Measurements from ENCODE around the gene RAF1. TPM values are rescaled to one million over a fixed set of nuclear protein-coding genes. Genes with fewer than 3 reads are reported as not detected.

Gene RAF1
- total and polyA plus RNA-seq, 9 of the 15 experiments (the other 6 are each of a cell fraction or from before 2014, with no cell fraction given): 28.0 to 183 (median 85.6) TPM

GRCh38 chr3:12586403-12586802 lies 77.5 kb downstream of the RAF1 start:
- Histone ChIP-seq H3K4me1 (replicated peaks in 1 of 2; ENCODE audit: control insufficient read depth in 2 of 2, insufficient read depth in 2 of 2, low read length in 2 of 2) (no peaks in the 10 kb centered on the region), H2AFZ (ENCODE audit: low read depth, low read length) (no peak overlapping the region), H3K9ac (ENCODE audit: insufficient read depth in 1 of 2, low read depth in 2 of 2, low read length in 2 of 2) (no peak overlapping the region), H3K27me3 (ENCODE audit: control insufficient read depth in 2 of 2, insufficient read depth in 2 of 2, low read length in 2 of 2) (no peaks in the 10 kb centered on the region), H3K9me1 (ENCODE audit: control insufficient read depth, insufficient read depth, low read length) (no peaks in the 10 kb centered on the region), H3K27ac (ENCODE audit: extremely low read depth, low read depth, low read length) (no peak overlapping the region), H3K36me3 (ENCODE audit: control insufficient read depth, insufficient read depth, low read length) (peaks cover 99% of the 10 kb centered on the region), H3K4me2 (ENCODE audit: insufficient read depth, low read length) (no peak overlapping the region), H4K20me1 (replicated peaks; ENCODE audit: control insufficient read depth, insufficient read depth, low read length) (peaks cover 19% of the 10 kb centered on the region; the same call in 1 of the 2 replicates), H3K79me2 (ENCODE audit: control insufficient read depth, insufficient read depth, low read length) (no peaks in the 10 kb centered on the region; the same call in 2 of the 3 replicates), H3K9me3 (replicated peaks; ENCODE audit: control insufficient read depth, insufficient read depth, low read depth, low read length) (no peaks in the 10 kb centered on the region), H3K4me3 (no peak overlapping the region)
- no peak for DNase-seq (ENCODE audit: extremely low read depth in 1 of 4, low spot score in 3 of 4)
- CTCF ChIA-PET (ENCODE audit: low intra/inter-chr PET ratio): no interaction called here
- 82% methylated on average over 3 of the region's 3 CpGs for WGBS (ENCODE audit: insufficient coverage, low coverage, missing lambda C conversion rate)
- FAIRE-seq: no peak
- BruUV-seq (replicated peaks): no TSS peak
- ATAC-seq: no peak
- no peak for TF ChIP-seq POLR2AphosphoS5 (IDR thresholded peaks at IDR 0.05; ENCODE audit: control insufficient read depth, insufficient read depth, low read depth, low read length)
- TF ChIP-seq HMGN3 (IDR thresholded peaks at IDR 0.05; ENCODE audit: borderline replicate concordance, extremely low read depth, insufficient read length, low read depth, low read length): no peak
- 0 out of 2 replicates have a peak, but pooled peaks have one; percentile 35 for TF ChIP-seq POLR2AphosphoS2 (IDR thresholded peaks at IDR 0.05; ENCODE audit: low read length)
- TF ChIP-seq HIVEP1 (CRISPR knock-in tag; IDR thresholded peaks at IDR 0.05): no peak
- TF ChIP-seq U2AF1 (optimal IDR thresholded peaks at IDR 0.05; ENCODE audit: low read depth, low read length): no peak
- intact Hi-C loops (cut with micrococcal nuclease): no loop called here
- in situ Hi-C loops (cut with MboI): no loop called here
- POLR2A ChIA-PET: interaction anchor here (1.3 kb wide), 1 partner anchor 20 kb away, joined by 3 read pairs; no protein-coding TSS in a partner anchor

GRCh38 chr3:12585970-12586369 lies 77.9 kb downstream of the RAF1 start:
- Histone ChIP-seq H3K36me3 (ENCODE audit: control insufficient read depth, insufficient read depth, low read length) (peaks cover 99% of the 10 kb centered on the region), H4K20me1 (replicated peaks; ENCODE audit: control insufficient read depth, insufficient read depth, low read length) (peaks cover 19% of the 10 kb centered on the region; the same call in 1 of the 2 replicates), H2AFZ (ENCODE audit: low read depth, low read length) (no peak overlapping the region), H3K27me3 (ENCODE audit: control insufficient read depth in 2 of 2, insufficient read depth in 2 of 2, low read length in 2 of 2) (no peaks in the 10 kb centered on the region), H3K9me3 (replicated peaks; ENCODE audit: control insufficient read depth, insufficient read depth, low read depth, low read length) (no peaks in the 10 kb centered on the region), H3K9ac (ENCODE audit: insufficient read depth in 1 of 2, low read depth in 2 of 2, low read length in 2 of 2) (no peak overlapping the region; a peak in 1 of 4 replicates), H3K79me2 (ENCODE audit: control insufficient read depth, insufficient read depth, low read length) (no peaks in the 10 kb centered on the region; the same call in 2 of the 3 replicates), H3K4me1 (replicated peaks in 1 of 2; ENCODE audit: control insufficient read depth in 2 of 2, insufficient read depth in 2 of 2, low read length in 2 of 2) (no peaks in the 10 kb centered on the region), H3K4me3 (no peak overlapping the region), H3K4me2 (ENCODE audit: insufficient read depth, low read length) (no peak overlapping the region), H3K9me1 (ENCODE audit: control insufficient read depth, insufficient read depth, low read length) (no peaks in the 10 kb centered on the region), H3K27ac (ENCODE audit: extremely low read depth, low read depth, low read length) (no peak overlapping the region)
- ChIA-PET POLR2A (no interaction called here), CTCF (ENCODE audit: low intra/inter-chr PET ratio) (interaction anchor here (0.8 kb wide), 1 partner anchor 132 kb away, joined by 3 read pairs; no protein-coding TSS in a partner anchor)
- DNase-seq (ENCODE audit: extremely low read depth in 1 of 4, low spot score in 3 of 4) (no peak), FAIRE-seq (no peak), ATAC-seq (no peak)
- WGBS (ENCODE audit: insufficient coverage, low coverage, missing lambda C conversion rate): 76% methylated on average over 5 of the region's 5 CpGs
- in situ Hi-C loops (cut with MboI): no loop called here
- BruUV-seq (replicated peaks): no TSS peak
- intact Hi-C loops (cut with micrococcal nuclease): no loop called here
- no peak for TF ChIP-seq TARDBP (IDR thresholded peaks at IDR 0.05)
- TF ChIP-seq POLR2AphosphoS5 (IDR thresholded peaks at IDR 0.05; ENCODE audit: control insufficient read depth, insufficient read depth, low read depth, low read length): peak; percentile 11; the same call in 1 of the 2 replicates
- TF ChIP-seq ARID1B (IDR thresholded peaks at IDR 0.05): no peak
- no peak for TF ChIP-seq ZNF239 (CRISPR knock-in tag; IDR thresholded peaks at IDR 0.05)
- no peak for TF ChIP-seq HBP1 (CRISPR knock-in tag; IDR thresholded peaks at IDR 0.05)
- no peak for TF ChIP-seq ZNF212 (CRISPR knock-in tag; IDR thresholded peaks at IDR 0.05)

Data from K562 (cell line).